ENCODE results near the gene MAP3K12. TPM values are rescaled to one million over a fixed set of nuclear protein-coding genes. Genes with fewer than 3 reads are reported as not detected.

Gene MAP3K12
- total and polyA plus RNA-seq, 10 of the 15 experiments (the other 5 are each of a cell fraction or from before 2014, with no cell fraction given) = 0.45 to 14.9 (median 6.9) TPM

DNA sequence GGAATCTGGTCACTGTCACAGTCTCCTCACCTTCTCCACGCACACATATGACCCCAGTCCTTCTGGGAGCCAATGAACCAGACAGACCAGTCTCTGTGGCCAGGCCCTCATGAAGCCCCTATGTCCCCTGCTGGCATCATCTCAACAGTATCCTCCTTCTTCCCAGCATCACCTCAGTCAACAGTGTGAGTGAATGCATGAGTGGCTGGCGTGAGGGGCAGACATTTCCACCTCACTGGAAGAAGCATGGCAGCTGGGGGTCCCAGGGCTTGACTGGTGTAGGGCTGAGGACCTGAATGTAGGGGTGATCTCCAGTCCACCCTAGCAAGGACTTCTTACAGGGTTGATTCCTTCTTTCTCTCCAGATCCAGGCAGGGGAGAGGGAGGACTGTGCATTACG is 1.8 kb downstream of the MAP3K12 start:
- in situ Hi-C loops (cut with MboI) (no loop called here), intact Hi-C loops (cut with micrococcal nuclease; ENCODE audit: unreplicated experiment) (no loop called here)
- whole genome bisulfite sequencing (ENCODE audit: insufficient coverage, insufficient replicate concordance, low lambda C conversion rate, missing lambda C conversion rate) = 39% methylated on average over 3 of the region's 3 CpGs
- BruUV-seq (replicated peaks) = no TSS peak
- Histone ChIP-seq H3K4me3 (no peak overlapping the region), H3K4me2 (ENCODE audit: control insufficient read depth, insufficient read depth) (no peak overlapping the region; the same call in 1 of the 2 replicates), H3K27ac (ENCODE audit: control insufficient read depth, insufficient read depth) (no peak overlapping the region), H3K9ac (ENCODE audit: control insufficient read depth, insufficient read depth, low read length) (no peak overlapping the region), H4K20me1 (ENCODE audit: control insufficient read depth, insufficient read depth) (no peaks in the 10 kb centered on the region), H3K27me3 (replicated peaks in 1 of 2; ENCODE audit: control insufficient read depth in 2 of 2, insufficient read depth in 2 of 2, low read length in 1 of 2) (no peaks in the 10 kb centered on the region), H3K9me3 (replicated peaks; ENCODE audit: control insufficient read depth, insufficient read depth, low read length) (no peaks in the 10 kb centered on the region), H3K36me3 (ENCODE audit: control insufficient read depth in 2 of 2, insufficient read depth in 2 of 2, low read length in 1 of 2) (no peaks in the 10 kb centered on the region), H3K79me2 (ENCODE audit: control insufficient read depth, insufficient read depth, low read length) (peaks cover 11% of the 10 kb centered on the region), H2AFZ (ENCODE audit: control insufficient read depth, low read depth, low read length) (no peak overlapping the region), H3K4me1 (ENCODE audit: control insufficient read depth, insufficient read depth, low read length) (peaks cover 23% of the 10 kb centered on the region)
- RAD21 ChIA-PET (ENCODE audit: unreplicated experiment) = no interaction called here
- POLR2A ChIA-PET = interaction anchor here (1.0 to 1.4 kb wide), 3 partner anchors 14 to 116 kb away, joined by 3 to 4 read pairs (median 3); no protein-coding TSS in a partner anchor
- CTCF ChIA-PET = interaction anchor here (0.8 to 1.7 kb wide), 3 partner anchors 11 to 145 kb away, joined by 3 to 5 read pairs (median 3); no protein-coding TSS in a partner anchor
- TF ChIP-seq LARP7 (IDR thresholded peaks at IDR 0.05) (no peak), NBN (IDR thresholded peaks at IDR 0.05) (no peak), KAT2A (conservative IDR thresholded peaks at IDR 0.05; ENCODE audit: control insufficient read depth, low read depth, low read length) (no peak), KLF5 (IDR thresholded peaks at IDR 0.05; ENCODE audit: partially characterized antibody) (no peak), JUNB (IDR thresholded peaks at IDR 0.05) (no peak), NFYA (IDR thresholded peaks at IDR 0.05; ENCODE audit: borderline replicate concordance, low read depth, low read length) (no peak), FOXM1 (IDR thresholded peaks at IDR 0.05; ENCODE audit: low read depth, low read length) (no peak), MLLT1 (IDR thresholded peaks at IDR 0.05) (no peak), ZNF274 (IDR thresholded peaks at IDR 0.05; ENCODE audit: insufficient read depth, insufficient read length) (no peak), ELK1 (IDR thresholded peaks at IDR 0.05; ENCODE audit: low read depth, low read length) (no peak), SUPT20H (IDR thresholded peaks at IDR 0.05; ENCODE audit: borderline replicate concordance, control insufficient read depth, low read depth, low read length) (no peak), PML (IDR thresholded peaks at IDR 0.05; ENCODE audit: low read length) (no peak), NFIC (IDR thresholded peaks at IDR 0.05; ENCODE audit: low read depth, low read length) (no peak), TCF3 (IDR thresholded peaks at IDR 0.05; ENCODE audit: borderline replicate concordance, insufficient read depth, low read depth, low read length) (no peak), MEF2A (IDR thresholded peaks at IDR 0.05; ENCODE audit: insufficient read depth, low read depth, low read length) (no peak), IKZF2 (IDR thresholded peaks at IDR 0.05) (no peak), SMAD5 (IDR thresholded peaks at IDR 0.05; ENCODE audit: low read depth) (no peak), RELA (IDR thresholded peaks at IDR 0.05; ENCODE audit: borderline replicate concordance, partially characterized antibody) (no peak), SP1 (IDR thresholded peaks at IDR 0.05; ENCODE audit: low read depth, low read length) (no peak), SIN3A (IDR thresholded peaks at IDR 0.05; ENCODE audit: low read depth, low read length) (no peak)
- SMC1A ChIA-PET (ENCODE audit: uncharacterized antibody, unreplicated experiment) = interaction anchor here (1.3 to 2.6 kb wide), 3 partner anchors 12 to 176 kb away, joined by 3 to 11 read pairs (median 5); partner anchors contain the start of gene AAAS
- FAIRE-seq (no peak), DNase-seq (ENCODE audit: low read depth, low spot score) (no peak), ATAC-seq (no peak)
